CD4-positive, alpha-beta T cell treated with Interleukin-15 for 1 hour (primary cell): Measurements from ENCODE around the gene SNPH.
A peak's percentile ranks its signal among the peaks of the same experiment; 100 is the strongest.

Source experiments
- DNase-seq: peaks from one replicate; pipeline ENCODE4 v3.0.0-alpha.2; 2020

SNPH gene

DNA sequence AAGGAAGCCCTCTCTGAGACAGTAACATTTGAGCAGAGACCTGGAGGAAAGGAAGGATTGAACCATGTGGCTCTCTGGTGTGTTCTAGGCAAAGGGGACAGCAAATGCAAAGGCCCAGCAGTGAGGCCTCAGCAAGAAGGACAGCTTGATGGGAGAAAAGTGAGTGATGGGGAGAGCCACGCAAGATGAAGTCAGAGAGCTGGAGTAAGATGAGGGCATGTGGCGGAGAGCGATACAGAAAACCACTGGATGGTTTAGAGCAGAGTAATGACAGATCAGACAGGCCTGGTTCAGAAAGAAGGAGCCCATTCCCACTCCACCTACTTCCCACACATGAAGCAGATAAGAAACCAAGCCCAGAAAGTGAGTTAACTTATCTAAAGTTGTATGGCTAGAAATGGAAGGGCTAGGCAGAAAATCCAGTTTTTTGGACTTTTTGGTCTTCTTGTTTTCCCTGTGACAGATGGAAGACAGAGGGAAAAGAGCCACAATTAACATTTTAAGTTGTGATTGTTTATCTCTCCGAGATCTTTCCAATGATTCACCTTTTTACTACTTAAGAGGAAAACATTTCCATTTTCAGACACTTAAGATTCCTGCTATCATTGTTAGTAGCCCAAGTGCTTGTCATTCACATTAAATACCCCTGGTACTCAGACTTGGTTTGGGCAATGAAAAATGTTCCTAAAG is 723 bp upstream of the SNPH start:
- no peak for DNase-seq

DNA sequence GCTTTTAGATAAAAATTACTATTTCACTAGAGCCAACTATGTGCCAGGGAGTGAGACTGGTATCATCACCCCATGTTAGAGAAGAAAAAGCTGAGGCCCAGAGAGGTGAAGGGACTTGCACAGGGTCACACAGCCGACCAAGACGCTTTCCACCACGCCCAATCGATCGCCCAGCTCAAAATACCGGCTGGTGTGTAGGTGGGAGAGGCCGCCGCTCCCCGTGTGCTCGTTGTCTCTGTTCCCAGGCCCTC is 253 bp upstream of the SNPH start:
- no peak for DNase-seq

DNA sequence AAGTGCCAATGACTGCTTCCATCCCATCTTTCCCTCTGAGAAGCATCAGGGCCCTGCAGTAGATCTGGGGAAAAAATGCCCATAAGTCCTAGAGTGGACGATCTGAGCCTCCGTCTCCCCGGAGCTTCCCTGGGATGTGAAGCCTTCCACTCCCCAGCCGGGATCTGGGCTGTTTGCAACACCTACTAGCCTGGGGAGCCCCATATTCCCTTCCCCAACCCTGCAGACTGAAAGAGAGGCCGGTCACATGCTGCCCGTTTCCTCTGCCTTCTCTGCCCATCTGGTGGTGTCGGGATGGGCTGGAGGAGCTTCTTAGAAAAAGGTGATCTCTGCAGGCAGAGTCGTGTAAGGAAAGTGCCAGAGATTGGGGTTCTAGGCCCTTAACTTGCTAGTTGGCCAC is 1.1 kb downstream of the SNPH start:
- DNase-seq, result no peak

DNA sequence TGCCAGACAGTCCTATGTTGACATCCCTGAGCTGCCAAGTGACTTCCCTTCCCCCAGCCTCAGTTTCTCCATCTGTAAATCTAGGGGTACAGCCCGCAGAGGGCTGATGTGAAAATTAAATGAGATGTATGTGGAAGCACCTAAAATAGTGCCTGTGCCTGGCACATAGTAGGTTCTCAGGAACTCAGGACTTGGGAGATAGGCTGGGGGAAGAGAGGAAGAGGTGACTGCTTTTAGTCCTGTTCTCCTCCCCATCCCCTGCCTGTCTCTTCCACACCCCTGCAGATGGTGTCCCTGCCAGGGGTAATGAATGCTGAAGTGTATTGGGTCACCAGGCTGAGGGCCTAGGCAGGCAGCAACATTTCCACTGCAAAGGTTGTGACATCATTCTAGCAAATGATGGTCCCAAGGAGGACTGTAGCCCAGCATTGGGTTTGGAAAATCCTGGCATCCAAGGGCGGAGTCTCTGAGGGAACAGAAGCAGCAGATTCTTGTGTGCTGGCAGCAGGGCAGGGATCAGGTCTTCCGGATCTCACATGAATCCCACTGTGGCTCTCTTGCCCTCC is 1.8 kb downstream of the SNPH start:
- DNase-seq, result no peak

DNA sequence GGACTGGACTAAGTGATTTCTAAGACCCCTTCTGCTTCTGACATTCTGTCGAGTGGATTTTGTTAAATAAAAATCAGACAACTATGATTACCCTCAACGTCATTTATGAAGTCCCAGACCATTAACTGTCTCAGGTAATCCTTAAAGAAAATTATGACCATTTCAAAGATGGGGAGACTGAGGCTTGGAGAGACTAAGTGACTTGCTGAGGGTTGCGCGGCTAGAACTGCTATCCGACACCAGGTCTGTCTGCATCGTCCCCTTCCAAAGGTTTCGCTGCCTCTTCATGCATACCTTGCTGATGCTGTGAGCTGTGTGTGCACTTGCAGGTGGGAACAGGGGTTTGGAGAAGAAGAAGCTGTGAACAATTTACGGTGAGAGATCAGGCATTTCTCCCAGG is 3.1 kb downstream of the SNPH start:
- no peak for DNase-seq

DNA sequence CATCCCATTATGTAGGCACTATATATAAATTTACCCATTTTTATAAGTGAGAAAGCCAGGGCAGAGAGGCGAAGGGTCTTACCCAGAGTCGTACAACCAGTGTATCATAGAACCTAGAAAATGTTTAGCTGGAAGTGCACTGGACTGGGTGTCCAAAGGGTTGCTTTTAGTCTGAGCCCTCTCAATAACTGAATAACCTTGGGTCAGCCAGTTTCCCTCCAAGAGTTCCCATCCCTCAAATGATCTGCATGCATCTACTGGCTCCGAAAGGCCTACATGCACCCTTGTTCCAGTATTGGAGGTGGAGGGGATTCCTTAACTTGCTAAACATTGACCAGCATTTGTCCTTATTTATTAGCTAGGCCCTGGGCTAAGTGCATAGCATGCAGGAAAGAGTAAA is 3.8 kb downstream of the SNPH start:
- DNase-seq, result no peak

DNA sequence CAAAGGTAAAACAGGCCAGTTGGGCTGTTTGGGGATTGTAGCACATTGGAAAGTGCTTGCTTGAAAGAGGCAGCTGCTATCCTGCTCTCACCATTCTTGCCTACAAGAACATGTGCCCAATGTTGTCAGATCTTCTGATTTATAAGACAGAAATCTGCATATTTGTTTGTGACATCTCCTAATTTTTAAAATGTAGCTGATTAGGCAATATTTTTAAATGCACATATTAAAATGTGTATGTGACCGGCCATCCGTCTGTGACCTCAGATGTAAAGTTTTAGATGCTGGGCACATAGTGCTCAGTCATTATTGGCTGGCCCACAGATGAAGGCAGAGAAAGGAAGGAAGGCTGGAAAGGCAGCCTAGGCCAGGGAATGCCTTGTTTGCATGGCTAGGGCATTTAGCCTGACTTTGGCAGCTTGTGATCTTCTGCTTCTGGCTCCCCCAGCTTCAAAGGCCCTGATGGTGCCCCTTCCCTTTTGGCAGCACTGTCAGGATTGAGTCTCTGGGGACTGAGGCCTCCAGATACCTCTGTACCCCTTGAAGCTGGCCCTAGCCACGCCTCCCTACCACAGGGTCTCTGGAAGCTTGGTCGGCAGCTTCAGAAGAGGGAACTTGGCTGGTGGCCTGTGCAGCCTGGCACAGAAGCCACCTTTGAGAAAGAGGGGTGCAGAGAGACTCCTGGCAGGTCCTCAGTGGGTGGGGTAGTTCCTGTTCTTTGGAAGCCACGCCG is 6.4 kb downstream of the SNPH start:
- no peak for DNase-seq

DNA sequence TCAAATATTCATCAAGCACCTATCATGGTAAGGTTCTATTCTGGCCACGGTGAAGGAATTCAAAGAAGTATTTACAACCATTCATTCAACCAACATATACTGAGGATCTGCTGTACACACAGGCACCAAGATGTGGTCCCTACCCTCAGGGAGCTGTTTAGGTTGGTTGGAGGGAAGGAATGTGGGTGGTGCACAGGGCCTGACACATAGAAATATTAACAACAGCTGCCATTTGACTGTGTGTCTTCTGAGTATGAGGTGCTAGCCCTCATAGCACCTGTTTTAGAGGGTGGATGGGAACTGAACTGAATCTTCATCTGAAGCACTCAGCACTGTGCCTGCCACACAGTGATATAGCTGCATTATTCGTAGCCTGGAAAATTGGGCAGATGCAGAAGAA is 7.3 kb downstream of the SNPH start:
- DNase-seq, result no peak

DNA sequence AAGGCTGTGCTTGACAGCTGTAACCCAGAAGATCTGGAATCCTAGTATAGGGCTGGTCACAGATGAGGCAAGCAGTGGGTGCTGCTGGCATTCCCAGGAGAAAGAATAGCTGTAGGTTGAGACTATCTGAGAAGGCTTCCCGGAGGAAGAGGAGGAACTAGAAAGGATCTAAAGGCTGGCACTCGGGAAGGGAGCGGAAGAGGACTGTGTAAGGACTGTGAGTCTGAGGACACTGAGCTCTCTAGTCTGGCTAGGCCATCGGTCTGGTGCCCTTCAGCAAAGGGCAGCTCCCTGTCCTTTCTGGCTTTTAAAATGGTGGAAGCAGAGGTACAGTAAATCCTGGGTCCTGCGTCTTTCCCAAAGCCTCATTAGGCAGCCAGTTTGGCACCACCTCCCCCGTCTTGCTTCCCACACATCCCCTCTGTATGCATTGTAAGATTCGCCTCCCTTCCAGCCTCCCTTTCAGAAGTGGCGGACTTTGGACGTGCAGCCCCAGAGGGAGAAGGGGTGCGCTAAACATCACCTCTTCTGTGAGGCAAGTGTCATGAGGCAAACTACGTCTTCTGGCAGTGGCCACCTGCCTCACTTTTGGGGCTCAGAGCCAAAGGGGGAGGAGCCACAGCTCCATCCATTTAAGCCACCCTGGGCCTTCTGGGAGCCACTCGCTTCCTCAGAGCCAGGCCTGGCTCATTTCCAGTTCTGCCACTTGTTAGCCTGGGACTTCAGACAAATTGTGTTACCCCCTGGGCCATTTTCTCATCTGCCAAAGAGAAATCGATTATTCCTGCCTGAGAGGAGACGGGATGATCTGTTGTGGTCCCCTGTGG is 8.6 kb downstream of the SNPH start:
- DNase-seq, result no peak

DNA sequence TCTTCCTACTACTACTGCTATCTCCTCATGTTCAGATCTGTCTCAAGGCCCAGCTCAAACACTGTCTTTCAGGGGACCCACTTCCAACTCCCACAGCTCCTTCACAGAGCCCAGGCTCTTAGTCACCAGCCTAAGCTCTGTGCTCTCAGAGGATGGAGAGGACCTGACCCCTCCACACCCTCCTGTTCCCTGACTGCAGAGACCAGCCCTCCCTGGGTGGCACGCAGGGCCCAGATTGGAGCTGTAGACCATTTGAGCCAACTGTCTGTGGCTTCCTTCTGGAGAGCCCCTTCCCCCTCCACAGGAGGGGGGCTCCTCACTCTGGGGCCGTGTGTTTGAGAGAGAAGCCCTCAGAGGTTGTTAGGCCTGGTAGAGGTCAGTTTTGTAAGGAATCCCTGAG is 9.8 kb downstream of the SNPH start:
- no peak for DNase-seq

DNA sequence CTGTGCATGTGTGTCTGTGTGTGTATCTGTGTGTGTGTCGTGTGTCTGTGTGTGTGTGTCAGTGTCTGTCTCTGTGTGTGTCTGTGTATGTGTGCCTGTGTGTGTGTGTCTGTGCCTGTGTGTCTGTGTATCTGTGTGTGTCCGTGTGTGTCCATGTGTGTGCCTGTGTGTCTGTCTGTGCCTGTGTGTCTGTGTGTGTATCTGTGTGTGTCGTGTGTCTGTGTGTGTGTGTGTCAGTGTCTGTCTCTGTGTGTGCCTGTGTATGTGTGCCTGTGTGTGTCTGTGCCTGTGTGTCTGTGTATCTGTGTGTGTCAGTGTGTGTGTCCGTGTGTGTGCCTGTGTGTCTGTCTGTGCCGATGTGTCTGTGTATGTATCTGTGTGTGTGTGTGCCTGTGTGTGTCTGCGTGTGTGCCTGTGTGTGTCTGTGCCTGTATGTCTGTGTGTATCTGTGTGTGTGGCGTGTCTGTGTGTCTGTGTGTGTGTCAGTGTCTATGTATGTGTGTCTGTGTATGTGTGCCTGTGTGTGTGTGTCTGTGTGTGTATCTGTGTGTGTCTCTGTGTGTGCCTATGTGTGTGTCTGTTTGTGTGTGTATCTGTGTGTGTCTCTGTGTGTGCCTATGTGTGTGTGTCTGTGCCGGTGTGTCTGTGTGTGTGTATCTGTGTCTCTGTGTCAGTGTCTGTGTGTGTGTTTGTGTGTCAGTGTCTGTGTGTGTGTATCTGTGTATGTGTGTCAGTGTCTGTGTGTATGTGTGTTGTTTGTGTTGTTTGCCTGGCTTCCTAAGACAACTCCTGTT is 11.6 kb downstream of the SNPH start:
- no peak for DNase-seq

DNA sequence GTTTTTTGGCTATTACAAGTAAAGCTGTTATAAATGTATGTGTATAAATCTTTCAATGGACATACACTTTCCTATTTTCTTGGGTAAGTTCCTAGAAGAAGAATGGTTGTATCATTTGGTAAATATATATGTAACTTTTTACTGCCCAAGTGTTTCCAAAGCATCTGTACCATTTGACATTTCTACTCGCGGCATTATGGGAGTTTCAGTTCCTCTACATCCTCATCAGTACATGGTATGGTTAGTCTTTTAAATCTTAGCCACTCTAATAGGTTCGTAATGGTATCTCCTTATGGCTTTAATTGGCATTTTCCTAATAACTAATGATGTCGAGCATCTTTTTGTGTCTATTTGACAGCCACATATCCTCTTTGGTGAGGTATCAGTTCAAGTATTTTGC is 12.9 kb downstream of the SNPH start:
- DNase-seq, result no peak

DNA sequence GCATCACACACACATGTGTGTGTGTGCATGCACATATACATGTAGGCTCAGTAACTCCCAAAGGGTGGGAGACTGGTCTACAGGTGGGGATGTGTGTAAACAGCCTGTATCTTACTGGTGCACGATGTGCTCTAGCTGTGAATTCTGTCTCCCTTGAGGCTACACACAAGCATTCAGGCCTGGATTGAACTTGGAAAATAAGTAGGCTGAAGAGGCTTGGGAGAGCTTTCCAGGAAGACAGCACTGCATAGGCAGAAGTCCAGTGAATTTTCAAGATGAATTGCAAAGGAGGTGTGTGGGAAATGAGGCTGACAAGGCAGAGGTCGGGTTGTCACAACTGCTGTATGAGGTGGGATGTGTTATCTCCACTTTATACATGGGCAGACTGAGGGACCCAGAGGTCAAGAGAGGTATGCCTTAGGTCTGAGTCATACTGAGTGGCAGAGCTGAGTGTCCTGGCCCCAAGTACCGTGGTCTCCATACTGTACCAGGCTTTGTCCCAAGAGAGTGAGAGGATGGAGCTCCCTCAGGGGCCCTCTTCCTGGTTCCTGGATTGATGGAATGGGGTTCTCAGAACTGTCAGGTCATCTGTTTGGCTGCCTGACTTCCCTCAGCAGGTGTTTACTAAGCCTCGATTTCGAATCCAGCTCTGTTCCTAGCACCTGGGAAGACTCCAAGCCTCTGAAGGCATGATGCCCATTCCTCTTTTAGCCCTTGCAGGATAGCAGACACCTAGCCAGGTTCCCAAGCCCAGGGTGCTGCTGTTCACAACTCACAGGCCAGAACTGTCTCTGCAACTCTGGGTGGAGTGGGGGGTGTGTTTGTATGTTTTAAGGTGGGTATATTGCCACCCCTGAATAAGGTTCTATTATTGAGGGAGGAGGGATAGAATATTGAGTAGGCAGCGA is 14.4 kb downstream of the SNPH start:
- no peak for DNase-seq

DNA sequence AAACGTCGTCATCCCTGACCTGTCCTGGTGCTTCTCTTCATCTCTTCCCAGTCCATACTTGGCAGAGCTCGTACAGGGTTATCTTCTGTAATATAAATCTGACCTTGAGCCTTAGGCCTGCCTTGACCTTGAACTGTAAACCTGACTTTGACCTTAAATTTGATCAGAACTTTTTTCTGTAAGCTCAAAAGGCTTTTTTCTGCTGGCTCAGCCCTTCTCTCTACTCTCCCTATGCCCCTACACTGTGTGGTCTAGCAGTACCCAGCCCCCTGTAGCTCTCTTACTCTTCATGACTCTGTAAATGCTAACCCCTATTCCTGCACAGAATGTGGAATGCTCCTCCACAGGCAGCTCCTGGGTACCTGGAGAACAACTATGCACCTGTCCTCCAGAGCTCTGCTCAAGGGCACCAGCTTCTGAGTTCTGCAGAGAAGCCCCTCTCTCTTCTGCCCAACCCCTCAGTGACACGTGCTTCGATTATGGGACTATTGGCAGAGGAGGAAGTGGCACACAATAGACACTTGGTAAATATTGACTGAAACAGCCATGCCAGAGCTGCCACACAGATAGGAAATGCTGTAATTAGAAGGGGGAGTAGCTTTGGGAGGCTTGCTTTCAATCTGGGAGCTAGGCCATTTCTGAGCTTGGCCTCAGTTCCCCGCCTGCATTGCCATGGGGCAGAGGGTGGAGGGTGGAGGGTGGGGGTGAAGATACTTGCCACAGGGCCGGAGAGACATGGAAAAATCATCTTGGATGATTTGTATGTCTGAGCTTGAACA is 15.4 kb downstream of the SNPH start:
- peak; percentile 8 for DNase-seq

DNA sequence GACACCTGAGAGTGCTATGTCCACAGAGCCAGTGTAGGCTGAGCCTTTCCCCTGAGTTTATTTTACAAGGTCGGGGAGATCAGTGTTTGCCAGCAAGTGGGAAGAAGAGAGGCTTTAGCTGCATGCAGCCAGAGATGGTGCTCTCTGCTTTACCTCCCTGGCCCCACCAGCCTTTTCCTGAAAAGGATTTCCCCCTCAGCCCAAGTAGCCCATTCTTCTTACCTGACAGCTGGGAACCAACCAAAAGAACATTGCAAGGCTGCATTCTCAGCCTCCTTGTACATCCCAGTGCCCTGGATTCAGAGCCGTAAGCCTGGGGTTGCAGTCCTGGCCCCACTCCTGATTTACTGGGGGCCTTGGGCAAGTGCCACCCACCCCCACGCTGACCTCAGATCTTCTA is 16.9 kb downstream of the SNPH start:
- no peak for DNase-seq

DNA sequence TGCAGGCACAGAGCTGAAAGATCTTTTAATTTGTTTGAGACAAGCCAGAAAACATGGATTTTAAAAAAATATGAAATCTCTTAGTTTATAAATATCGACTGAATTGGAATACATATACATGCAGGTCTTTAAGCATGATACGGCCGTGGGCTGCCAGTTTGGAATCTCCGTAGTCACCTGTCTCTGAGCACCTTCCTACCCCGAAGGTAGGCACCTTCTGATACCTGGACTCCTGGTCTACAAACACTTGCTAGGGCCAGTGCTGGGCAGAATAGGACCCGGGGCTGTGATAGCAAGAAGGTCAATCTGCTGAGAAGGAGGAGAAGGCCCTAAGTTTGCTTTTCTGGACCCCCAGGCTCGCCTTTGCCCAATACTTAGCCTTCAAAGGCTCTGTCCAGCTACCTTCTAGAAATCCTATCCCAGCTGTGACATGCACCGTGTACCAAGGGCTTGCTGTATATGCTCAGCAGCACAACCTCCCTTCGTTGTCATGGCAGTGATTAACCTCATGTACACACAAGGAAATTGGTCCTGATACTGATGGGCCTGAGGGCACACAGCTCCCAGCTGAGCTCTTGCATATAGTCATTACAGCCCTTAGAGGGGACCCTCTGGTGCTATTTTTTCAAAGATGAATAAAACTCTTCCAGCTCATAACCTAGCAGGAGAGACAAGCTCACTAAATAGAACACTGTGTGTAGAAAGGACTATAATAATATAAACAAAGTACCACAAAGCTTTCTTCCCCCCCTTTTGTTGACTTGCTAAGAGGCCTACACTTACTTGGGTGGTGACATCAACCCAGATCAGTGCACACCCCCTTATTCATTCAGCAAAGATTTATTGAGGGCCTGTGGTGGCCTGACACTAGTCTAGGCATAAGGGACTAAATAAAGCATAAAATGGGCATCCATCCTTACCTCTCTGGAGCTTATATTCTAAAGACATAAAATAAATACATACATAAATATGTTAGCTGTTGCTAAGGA is 17.7 kb downstream of the SNPH start:
- peak; percentile 14 for DNase-seq

DNA sequence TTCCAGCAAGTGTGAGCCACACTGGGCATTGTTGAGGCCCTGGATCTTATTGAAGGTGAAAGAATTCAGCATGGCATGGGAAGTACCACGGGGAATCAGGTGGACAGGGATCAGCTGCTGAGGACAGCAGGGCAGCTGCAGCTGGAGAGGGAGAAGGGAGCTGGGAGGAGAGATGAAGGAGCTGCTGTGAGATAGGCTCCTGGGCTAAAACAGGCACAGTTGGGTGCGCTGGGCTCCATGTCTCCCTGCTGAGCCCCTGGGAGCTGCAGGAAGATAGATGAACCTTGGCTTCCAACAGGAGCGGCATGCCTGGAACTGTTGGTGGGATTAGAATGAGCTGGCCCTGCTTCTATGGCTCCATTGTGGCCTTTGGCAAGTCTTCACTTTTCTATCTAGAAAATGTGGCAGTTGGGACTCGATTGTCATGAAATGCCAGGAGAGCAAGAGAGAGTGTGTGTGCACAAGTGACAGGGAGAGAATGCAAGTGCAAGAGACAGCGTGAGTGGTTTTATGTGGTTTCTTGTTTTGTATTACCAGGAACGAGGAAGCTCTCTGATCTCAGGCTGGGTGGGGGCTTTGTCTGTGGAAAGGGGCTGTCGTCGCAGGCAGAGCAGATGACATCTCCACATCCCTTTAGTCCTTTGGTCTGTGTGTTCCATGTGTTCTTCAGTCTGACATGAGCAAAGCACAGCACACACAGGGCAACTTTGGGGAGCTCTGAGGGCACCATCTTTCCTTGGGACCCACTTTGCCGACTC is 20.4 kb downstream of the SNPH start:
- peak; percentile 60 for DNase-seq

DNA sequence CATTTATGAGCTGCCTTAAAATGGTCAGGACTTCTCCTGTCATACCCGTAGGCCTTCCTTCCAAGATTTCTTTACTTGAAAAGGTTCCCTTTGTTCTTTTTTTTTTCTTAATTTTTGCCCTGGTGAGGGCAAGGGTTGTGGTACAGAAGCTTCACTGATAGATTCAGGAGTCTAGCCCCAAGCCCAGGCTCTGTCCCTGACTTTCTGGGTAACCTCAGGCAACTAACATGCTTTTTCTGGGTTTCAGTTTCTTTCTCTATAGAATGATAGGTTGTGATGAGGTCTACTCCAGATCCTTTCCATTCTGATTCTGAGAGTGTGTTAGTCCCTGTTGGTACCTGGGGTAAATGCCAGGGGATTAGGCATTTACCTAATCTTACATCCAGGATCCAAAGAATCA is 21.2 kb downstream of the SNPH start:
- no peak for DNase-seq
